ENCODE measurements around the gene PAFAH1B2. TPM values are rescaled to one million over a fixed set of nuclear protein-coding genes. Genes with fewer than 3 reads are reported as not detected.

The PAFAH1B2 gene
- total RNA-seq, 1 experiment from 2014 or later, result 66.7 TPM

DNA sequence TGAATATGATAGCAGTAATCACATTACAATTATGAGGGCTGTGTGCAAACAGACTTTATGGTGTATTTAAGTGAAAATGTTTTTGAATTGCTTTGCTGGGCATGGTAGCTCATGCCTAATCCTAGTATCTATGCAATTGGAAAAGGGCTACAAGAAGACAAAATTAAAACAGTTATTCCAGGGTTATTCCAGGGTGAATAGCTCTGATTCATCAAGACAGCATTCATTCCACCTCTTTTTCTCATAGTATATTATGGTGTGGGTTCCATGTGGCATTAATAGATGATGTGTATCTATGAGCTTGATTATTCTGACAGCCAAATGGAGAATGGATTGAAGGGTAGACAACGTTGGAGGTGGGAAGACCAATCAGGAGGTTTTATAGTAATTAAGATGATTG lies 22.4 kb downstream of the PAFAH1B2 start:
- intact Hi-C loops (cut with micrococcal nuclease; ENCODE audit: unreplicated experiment), result no loop called here
- Mint-ChIP-seq H3K36me3 (ENCODE audit: insufficient read depth, unreplicated experiment) (peaks cover 35% of the 10 kb centered on the region), H3K9me3 (ENCODE audit: low read depth, unreplicated experiment) (no peaks in the 10 kb centered on the region), H3K4me1 (ENCODE audit: low read depth, unreplicated experiment) (peaks cover 8% of the 10 kb centered on the region), H3K4me3 (ENCODE audit: low read depth, unreplicated experiment) (no peak overlapping the region), H3K27ac (ENCODE audit: unreplicated experiment) (no peak overlapping the region), H3K27me3 (ENCODE audit: unreplicated experiment) (no peaks in the 10 kb centered on the region)
- CTCF ChIA-PET, result interaction anchor here (1.0 kb wide), 1 partner anchor 22 kb away, joined by 3 read pairs; the partner anchor contains the start of gene PAFAH1B2
- TF ChIP-seq, protein P1, sequence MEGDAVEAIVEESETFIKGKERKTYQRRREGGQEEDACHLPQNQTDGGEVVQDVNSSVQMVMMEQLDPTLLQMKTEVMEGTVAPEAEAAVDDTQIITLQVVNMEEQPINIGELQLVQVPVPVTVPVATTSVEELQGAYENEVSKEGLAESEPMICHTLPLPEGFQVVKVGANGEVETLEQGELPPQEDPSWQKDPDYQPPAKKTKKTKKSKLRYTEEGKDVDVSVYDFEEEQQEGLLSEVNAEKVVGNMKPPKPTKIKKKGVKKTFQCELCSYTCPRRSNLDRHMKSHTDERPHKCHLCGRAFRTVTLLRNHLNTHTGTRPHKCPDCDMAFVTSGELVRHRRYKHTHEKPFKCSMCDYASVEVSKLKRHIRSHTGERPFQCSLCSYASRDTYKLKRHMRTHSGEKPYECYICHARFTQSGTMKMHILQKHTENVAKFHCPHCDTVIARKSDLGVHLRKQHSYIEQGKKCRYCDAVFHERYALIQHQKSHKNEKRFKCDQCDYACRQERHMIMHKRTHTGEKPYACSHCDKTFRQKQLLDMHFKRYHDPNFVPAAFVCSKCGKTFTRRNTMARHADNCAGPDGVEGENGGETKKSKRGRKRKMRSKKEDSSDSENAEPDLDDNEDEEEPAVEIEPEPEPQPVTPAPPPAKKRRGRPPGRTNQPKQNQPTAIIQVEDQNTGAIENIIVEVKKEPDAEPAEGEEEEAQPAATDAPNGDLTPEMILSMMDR (IDR thresholded peaks at IDR 0.05; ENCODE audit: unreplicated experiment), result no peak
- BruUV-seq (replicated peaks), result no TSS peak
- DNase-seq, result no peak

DNA sequence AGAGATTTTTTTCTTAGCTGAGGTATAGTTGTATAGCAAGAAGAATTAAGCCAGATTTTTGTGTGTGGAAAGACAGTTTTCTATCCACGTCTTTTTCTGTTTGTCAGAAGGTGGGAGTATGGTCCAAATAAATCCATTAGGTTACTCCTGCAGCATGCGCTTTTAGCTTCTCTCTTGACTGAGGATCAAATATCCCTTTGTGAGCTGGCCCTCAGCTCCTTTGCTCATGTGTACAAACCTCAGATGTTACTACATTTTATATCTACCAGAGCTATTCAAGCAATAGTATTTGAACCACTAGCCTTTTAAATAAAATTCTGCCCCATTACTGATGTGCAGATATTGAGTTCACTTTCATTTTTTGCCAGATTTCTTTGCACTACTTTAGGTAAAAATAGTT lies 25.6 kb downstream of the PAFAH1B2 start:
- TF ChIP-seq, protein P1 (IDR thresholded peaks at IDR 0.05; ENCODE audit: unreplicated experiment), result no peak
- no peak for DNase-seq
- Mint-ChIP-seq H3K27ac (ENCODE audit: unreplicated experiment) (no peak overlapping the region), H3K4me3 (ENCODE audit: low read depth, unreplicated experiment) (no peak overlapping the region), H3K36me3 (ENCODE audit: insufficient read depth, unreplicated experiment) (peaks cover 35% of the 10 kb centered on the region), H3K4me1 (ENCODE audit: low read depth, unreplicated experiment) (peaks cover 8% of the 10 kb centered on the region), H3K27me3 (ENCODE audit: unreplicated experiment) (no peaks in the 10 kb centered on the region), H3K9me3 (ENCODE audit: low read depth, unreplicated experiment) (no peaks in the 10 kb centered on the region)
- no TSS peak for BruUV-seq (replicated peaks)
- intact Hi-C loops (cut with micrococcal nuclease; ENCODE audit: unreplicated experiment), result no loop called here
- CTCF ChIA-PET, result interaction anchor here (0.5 to 0.6 kb wide), 2 partner anchors 21 to 527 kb away, joined by 3 to 4 read pairs; no protein-coding TSS in a partner anchor

DNA sequence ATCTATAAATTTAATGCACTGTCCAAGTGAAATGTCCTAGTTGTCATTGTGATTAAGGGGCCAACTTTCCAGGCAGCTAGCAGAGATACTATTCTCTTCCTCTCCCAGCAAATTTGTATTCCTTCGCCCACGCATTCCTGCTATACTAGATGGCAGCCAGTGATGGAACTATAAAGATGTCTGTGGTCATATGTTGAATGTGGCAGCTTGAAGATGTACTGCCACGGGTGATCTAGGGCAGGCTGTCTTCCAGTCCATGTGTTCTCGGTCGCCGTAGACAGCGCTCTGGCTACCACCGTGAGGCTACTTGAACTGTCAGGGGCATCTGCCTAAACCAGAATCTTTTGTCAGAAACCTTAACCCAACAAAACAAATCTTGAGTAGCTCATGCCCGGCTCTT lies 26.1 kb downstream of the PAFAH1B2 start:
- peaks cover 32% of the 10 kb centered on the region for H3K36me3 Mint-ChIP-seq (ENCODE audit: insufficient read depth, unreplicated experiment)
- H3K9me3 Mint-ChIP-seq (ENCODE audit: low read depth, unreplicated experiment), result no peaks in the 10 kb centered on the region
- no TSS peak for BruUV-seq (replicated peaks)
- peaks cover 6% of the 10 kb centered on the region for H3K4me1 Mint-ChIP-seq (ENCODE audit: low read depth, unreplicated experiment)
- H3K27me3 Mint-ChIP-seq (ENCODE audit: unreplicated experiment), result no peaks in the 10 kb centered on the region
- TF ChIP-seq, protein P1 (IDR thresholded peaks at IDR 0.05; ENCODE audit: unreplicated experiment), result no peak
- H3K27ac Mint-ChIP-seq (ENCODE audit: unreplicated experiment), result no peak overlapping the region
- no peak for DNase-seq
- H3K4me3 Mint-ChIP-seq (ENCODE audit: low read depth, unreplicated experiment), result no peak overlapping the region
- intact Hi-C loops (cut with micrococcal nuclease; ENCODE audit: unreplicated experiment), result no loop called here
- CTCF ChIA-PET, result interaction anchor here (0.8 kb wide), 1 partner anchor 37 kb away, joined by 11 read pairs; no protein-coding TSS in a partner anchor

DNA sequence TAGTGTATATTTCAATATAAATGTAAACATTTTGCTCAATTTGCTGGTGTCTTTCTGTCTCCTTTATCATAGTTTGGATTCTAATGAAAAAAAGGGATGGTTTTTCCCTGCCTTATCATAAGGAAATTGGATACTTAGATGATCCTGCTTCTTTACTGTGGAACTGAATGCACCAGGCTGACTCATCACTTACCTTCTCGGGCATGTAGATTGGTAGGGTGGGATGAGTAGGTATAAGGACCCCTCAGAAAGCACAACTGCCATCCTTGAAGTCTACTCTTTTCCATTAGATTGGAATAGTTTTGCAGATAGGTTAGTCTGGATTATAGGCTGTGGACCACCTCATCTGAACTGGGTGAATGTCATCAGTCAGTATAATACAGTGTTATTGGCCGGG lies 26.9 kb downstream of the PAFAH1B2 start:
- no peak overlapping the region for H3K27ac Mint-ChIP-seq (ENCODE audit: unreplicated experiment)
- H3K27me3 Mint-ChIP-seq (ENCODE audit: unreplicated experiment), result no peaks in the 10 kb centered on the region
- TF ChIP-seq, protein P1 (IDR thresholded peaks at IDR 0.05; ENCODE audit: unreplicated experiment), result no peak
- DNase-seq, result no peak
- no peaks in the 10 kb centered on the region for H3K4me1 Mint-ChIP-seq (ENCODE audit: low read depth, unreplicated experiment)
- H3K9me3 Mint-ChIP-seq (ENCODE audit: low read depth, unreplicated experiment), result no peaks in the 10 kb centered on the region
- peaks cover 26% of the 10 kb centered on the region for H3K36me3 Mint-ChIP-seq (ENCODE audit: insufficient read depth, unreplicated experiment)
- no peak overlapping the region for H3K4me3 Mint-ChIP-seq (ENCODE audit: low read depth, unreplicated experiment)
- CTCF ChIA-PET, result interaction anchor here (0.8 kb wide), 1 partner anchor 38 kb away, joined by 11 read pairs; no protein-coding TSS in a partner anchor
- intact Hi-C loops (cut with micrococcal nuclease; ENCODE audit: unreplicated experiment), result no loop called here
- BruUV-seq (replicated peaks), result no TSS peak

Measured in Calu3 (cell line).